Measurements from ENCODE around the gene SASH1.
A peak's percentile ranks its signal among the peaks of the same experiment; 100 is the strongest.

SASH1 gene

GRCh38 chr6:148328876-148329555 lies 13.6 kb upstream of the SASH1 start:
- Histone ChIP-seq H3K9ac (ENCODE audit: low read length in 2 of 2) (no peak overlapping the region), H3K4me3 (ENCODE audit: low read length in 2 of 2) (no peak overlapping the region), H3K4me1 (ENCODE audit: control insufficient read depth, insufficient read depth, low read length) (no peaks in the 10 kb centered on the region), H3K36me3 (ENCODE audit: control insufficient read depth in 2 of 2, insufficient read depth in 2 of 2, low read length in 2 of 2) (no peaks in the 10 kb centered on the region), H3K9me3 (ENCODE audit: control insufficient read depth in 2 of 2, low read length in 2 of 2) (no peaks in the 10 kb centered on the region), H3K27me3 (ENCODE audit: control insufficient read depth in 1 of 2, insufficient read depth in 2 of 2, low read length in 2 of 2) (no peaks in the 10 kb centered on the region), H3K27ac (ENCODE audit: low read length) (no peak overlapping the region)

DNA sequence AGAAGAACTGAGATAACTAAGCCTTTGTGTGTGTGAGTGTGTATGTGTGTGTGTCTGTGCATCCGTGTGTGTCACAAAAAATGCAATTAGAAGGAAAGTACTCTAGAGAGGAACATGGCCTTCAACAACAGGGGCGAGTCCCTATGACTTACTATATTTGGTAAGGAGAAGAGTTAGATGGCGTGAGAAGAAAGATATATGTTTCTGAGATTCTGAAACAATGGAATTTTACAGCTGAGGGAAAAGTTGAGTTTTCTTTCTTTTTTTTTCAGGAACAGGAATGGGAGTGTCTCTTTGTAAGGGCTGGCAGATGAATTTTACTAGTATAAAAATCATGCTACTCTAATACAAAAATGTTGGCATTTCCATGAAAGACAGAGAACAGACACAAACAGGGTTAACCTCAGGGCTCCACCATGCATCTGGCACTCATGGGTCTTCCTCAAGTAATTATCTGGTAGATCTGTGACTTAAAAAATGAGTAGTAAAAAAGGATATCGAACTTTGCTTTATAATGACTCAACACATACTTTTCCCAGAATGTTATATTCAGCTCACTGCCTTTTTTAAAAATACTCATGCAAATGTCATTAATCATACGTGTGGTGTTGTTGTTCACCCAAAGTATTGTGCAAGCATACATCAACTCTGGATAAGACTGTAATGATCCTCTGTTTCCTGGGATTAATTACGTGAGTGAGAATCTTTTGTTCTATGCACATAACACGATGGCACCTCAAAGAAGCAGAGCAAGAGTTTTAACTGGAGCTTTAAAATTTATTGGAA lies 12.8 kb upstream of the SASH1 start:
- Histone ChIP-seq H3K27ac (ENCODE audit: low read length) (no peak overlapping the region), H3K9ac (ENCODE audit: low read length in 2 of 2) (no peak overlapping the region)

DNA sequence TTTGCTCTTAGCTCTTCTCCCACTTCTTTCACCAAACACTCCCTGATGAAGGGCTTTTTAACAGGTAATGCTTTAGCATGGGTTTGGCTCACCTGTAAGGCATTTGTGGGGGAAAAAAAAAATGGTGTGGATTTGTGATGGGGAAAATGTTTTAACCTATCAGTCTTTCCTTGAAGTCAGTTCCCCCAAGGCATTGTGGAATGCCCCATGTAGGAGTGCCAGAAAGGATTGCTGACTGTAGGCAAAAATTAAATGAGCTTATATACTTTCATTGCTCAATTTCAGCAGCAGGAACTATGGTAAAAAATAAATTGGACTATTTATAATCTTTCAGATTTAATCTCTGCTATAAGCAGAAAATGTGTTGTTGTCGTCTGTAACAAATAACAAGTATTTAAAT lies 10.6 kb upstream of the SASH1 start:
- H3K36me3 ChIP-seq (ENCODE audit: control insufficient read depth in 2 of 2, insufficient read depth in 2 of 2, low read length in 2 of 2), result no peaks in the 10 kb centered on the region
- H3K27ac ChIP-seq (ENCODE audit: low read length), result no peak overlapping the region
- H3K27me3 ChIP-seq (ENCODE audit: control insufficient read depth in 1 of 2, insufficient read depth in 2 of 2, low read length in 2 of 2), result no peaks in the 10 kb centered on the region
- no peak overlapping the region for H3K4me3 ChIP-seq (ENCODE audit: low read length in 2 of 2)
- no peaks in the 10 kb centered on the region for H3K9me3 ChIP-seq (ENCODE audit: control insufficient read depth in 2 of 2, low read length in 2 of 2)
- no peak overlapping the region for H3K9ac ChIP-seq (ENCODE audit: low read length in 2 of 2)
- H3K4me1 ChIP-seq (ENCODE audit: control insufficient read depth, insufficient read depth, low read length), result no peaks in the 10 kb centered on the region

More for the DNA sequence above, 12.8 kb upstream of the SASH1 start:
- no peaks in the 10 kb centered on the region for H3K9me3 ChIP-seq (ENCODE audit: control insufficient read depth in 2 of 2, low read length in 2 of 2)
- no peaks in the 10 kb centered on the region for H3K27me3 ChIP-seq (ENCODE audit: control insufficient read depth in 1 of 2, insufficient read depth in 2 of 2, low read length in 2 of 2)
- H3K36me3 ChIP-seq (ENCODE audit: control insufficient read depth in 2 of 2, insufficient read depth in 2 of 2, low read length in 2 of 2), result no peaks in the 10 kb centered on the region
- H3K4me1 ChIP-seq (ENCODE audit: control insufficient read depth, insufficient read depth, low read length), result no peaks in the 10 kb centered on the region
- no peak overlapping the region for H3K4me3 ChIP-seq (ENCODE audit: low read length in 2 of 2)

DNA sequence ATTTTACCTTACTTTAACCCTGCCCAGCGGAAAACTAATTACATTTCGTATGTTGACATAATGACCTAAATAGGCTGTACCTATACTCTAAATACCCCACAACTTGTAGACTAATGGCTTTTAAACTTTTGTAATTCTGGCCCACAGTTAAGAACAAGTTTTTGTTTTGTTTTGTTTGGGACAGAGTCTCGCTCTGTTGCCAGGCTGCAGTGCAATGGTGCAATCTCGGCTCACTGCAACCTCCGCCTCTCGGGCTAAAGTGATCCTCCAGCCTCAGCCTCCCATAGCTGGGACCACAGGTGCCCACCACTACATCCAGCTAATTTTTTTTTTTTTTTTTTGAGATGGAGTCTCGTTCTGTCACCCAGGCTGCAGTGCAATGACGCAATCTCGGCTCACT lies 5.7 kb upstream of the SASH1 start:
- H3K27ac ChIP-seq (ENCODE audit: low read length), result no peak overlapping the region
- H3K4me3 ChIP-seq (ENCODE audit: low read length in 2 of 2), result no peak overlapping the region
- no peaks in the 10 kb centered on the region for H3K9me3 ChIP-seq (ENCODE audit: control insufficient read depth in 2 of 2, low read length in 2 of 2)
- no peaks in the 10 kb centered on the region for H3K36me3 ChIP-seq (ENCODE audit: control insufficient read depth in 2 of 2, insufficient read depth in 2 of 2, low read length in 2 of 2)
- no peak overlapping the region for H3K9ac ChIP-seq (ENCODE audit: low read length in 2 of 2)
- H3K27me3 ChIP-seq (ENCODE audit: control insufficient read depth in 1 of 2, insufficient read depth in 2 of 2, low read length in 2 of 2), result no peaks in the 10 kb centered on the region
- H3K4me1 ChIP-seq (ENCODE audit: control insufficient read depth, insufficient read depth, low read length), result peaks cover under 1% of the 10 kb centered on the region

- H3K36me3 ChIP-seq (ENCODE audit: control insufficient read depth in 2 of 2, insufficient read depth in 2 of 2, low read length in 2 of 2), result no peaks in the 10 kb centered on the region
- H3K9me3 ChIP-seq (ENCODE audit: control insufficient read depth in 2 of 2, low read length in 2 of 2), result no peaks in the 10 kb centered on the region
- no peak overlapping the region for H3K4me3 ChIP-seq (ENCODE audit: low read length in 2 of 2)
- H3K4me1 ChIP-seq (ENCODE audit: control insufficient read depth, insufficient read depth, low read length), result peaks cover 8% of the 10 kb centered on the region
- H3K9ac ChIP-seq (ENCODE audit: low read length in 2 of 2), result no peak overlapping the region
- no peak overlapping the region for H3K27ac ChIP-seq (ENCODE audit: low read length)
- H3K27me3 ChIP-seq (ENCODE audit: control insufficient read depth in 1 of 2, insufficient read depth in 2 of 2, low read length in 2 of 2), result no peaks in the 10 kb centered on the region
Measured at GRCh38 chr6:148339766-148340165, 2.9 kb upstream of the SASH1 start.

DNA sequence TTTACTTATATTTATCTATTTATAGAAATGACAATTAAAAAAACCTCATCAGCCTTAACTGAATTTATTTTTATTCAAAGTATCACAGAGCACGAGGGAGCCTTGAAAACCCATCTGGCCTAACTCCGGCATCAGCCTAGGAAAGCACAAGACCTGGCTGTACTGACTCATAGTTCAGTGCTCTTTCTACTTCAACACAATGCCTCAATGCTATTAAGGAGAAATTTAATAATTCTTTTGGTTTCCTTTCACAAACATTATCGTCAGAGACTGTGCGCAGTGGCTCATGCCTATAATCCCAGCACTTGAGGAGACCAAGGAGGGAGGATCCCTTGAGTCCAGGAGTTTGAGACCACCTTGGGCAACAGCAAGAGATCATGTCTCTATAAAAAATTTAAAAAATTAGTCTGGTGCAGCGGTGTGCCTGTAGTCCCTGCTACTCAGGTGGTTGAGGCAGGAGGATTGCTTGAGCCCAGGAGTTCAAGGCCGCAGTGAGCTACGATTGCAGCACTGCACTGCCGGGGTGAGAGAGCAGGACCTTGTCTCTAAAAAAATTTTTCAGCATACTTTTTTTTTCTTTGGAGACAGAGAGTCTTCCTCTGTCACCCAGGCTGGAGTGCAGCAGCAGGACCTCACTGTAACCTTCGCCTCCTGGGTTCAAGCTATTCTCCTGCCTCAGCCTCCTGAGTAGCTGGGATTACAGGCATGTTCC lies 1.9 kb upstream of the SASH1 start:
- Histone ChIP-seq H3K4me1 (ENCODE audit: control insufficient read depth, insufficient read depth, low read length) (peaks cover 10% of the 10 kb centered on the region), H3K27ac (ENCODE audit: low read length) (no peak overlapping the region)

DNA sequence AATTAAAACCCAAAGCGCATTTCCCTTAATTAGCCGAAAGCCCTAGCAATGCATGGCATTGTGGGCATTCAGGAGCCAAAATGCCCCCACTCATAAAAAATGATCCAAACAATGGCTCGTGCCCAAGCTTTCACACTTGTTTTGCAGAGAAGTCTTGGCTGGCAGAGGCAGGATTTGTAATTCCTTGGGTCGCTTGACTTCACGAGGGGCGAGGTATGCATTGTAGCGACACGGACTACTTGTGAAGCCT lies 613 bp upstream of the SASH1 start:
- Histone ChIP-seq H3K27me3 (ENCODE audit: control insufficient read depth in 1 of 2, insufficient read depth in 2 of 2, low read length in 2 of 2) (no peaks in the 10 kb centered on the region), H3K9ac (ENCODE audit: low read length in 2 of 2) (peak overlapping the region; percentile 74 to 91), H3K27ac (ENCODE audit: low read length) (peak overlapping the region; percentile 84), H3K4me3 (ENCODE audit: low read length in 2 of 2) (peak overlapping the region; percentile 86 to 89), H3K9me3 (ENCODE audit: control insufficient read depth in 2 of 2, low read length in 2 of 2) (no peaks in the 10 kb centered on the region), H3K36me3 (ENCODE audit: control insufficient read depth in 2 of 2, insufficient read depth in 2 of 2, low read length in 2 of 2) (no peaks in the 10 kb centered on the region), H3K4me1 (ENCODE audit: control insufficient read depth, insufficient read depth, low read length) (peaks cover 10% of the 10 kb centered on the region)

More for the DNA sequence above, 1.9 kb upstream of the SASH1 start:
- Histone ChIP-seq H3K36me3 (ENCODE audit: control insufficient read depth in 2 of 2, insufficient read depth in 2 of 2, low read length in 2 of 2) (no peaks in the 10 kb centered on the region), H3K9me3 (ENCODE audit: control insufficient read depth in 2 of 2, low read length in 2 of 2) (no peaks in the 10 kb centered on the region), H3K27me3 (ENCODE audit: control insufficient read depth in 1 of 2, insufficient read depth in 2 of 2, low read length in 2 of 2) (no peaks in the 10 kb centered on the region), H3K4me3 (ENCODE audit: low read length in 2 of 2) (no peak overlapping the region), H3K9ac (ENCODE audit: low read length in 2 of 2) (no peak overlapping the region)

- Histone ChIP-seq H3K27ac (ENCODE audit: low read length) (no peak overlapping the region), H3K9me3 (ENCODE audit: control insufficient read depth in 2 of 2, low read length in 2 of 2) (no peaks in the 10 kb centered on the region), H3K4me3 (ENCODE audit: low read length in 2 of 2) (peak overlapping the region; percentile 83 to 86), H3K27me3 (ENCODE audit: control insufficient read depth in 1 of 2, insufficient read depth in 2 of 2, low read length in 2 of 2) (no peaks in the 10 kb centered on the region), H3K4me1 (ENCODE audit: control insufficient read depth, insufficient read depth, low read length) (peaks cover 10% of the 10 kb centered on the region), H3K36me3 (ENCODE audit: control insufficient read depth in 2 of 2, insufficient read depth in 2 of 2, low read length in 2 of 2) (no peaks in the 10 kb centered on the region), H3K9ac (ENCODE audit: low read length in 2 of 2) (peak overlapping the region; percentile 82 to 86)
Measured at GRCh38 chr6:148343047-148343782, 577 bp downstream of the SASH1 start.

GRCh38 chr6:148345176-148345575 lies 2.5 kb downstream of the SASH1 start:
- Histone ChIP-seq H3K9ac (ENCODE audit: low read length in 2 of 2) (peak overlapping the region in 1 of 2 donors; percentile 42), H3K27me3 (ENCODE audit: control insufficient read depth in 1 of 2, insufficient read depth in 2 of 2, low read length in 2 of 2) (no peaks in the 10 kb centered on the region), H3K27ac (ENCODE audit: low read length) (no peak overlapping the region), H3K9me3 (ENCODE audit: control insufficient read depth in 2 of 2, low read length in 2 of 2) (no peaks in the 10 kb centered on the region), H3K36me3 (ENCODE audit: control insufficient read depth in 2 of 2, insufficient read depth in 2 of 2, low read length in 2 of 2) (no peaks in the 10 kb centered on the region), H3K4me1 (ENCODE audit: control insufficient read depth, insufficient read depth, low read length) (peaks cover 10% of the 10 kb centered on the region), H3K4me3 (ENCODE audit: low read length in 2 of 2) (peak overlapping the region; percentile 29 to 43)

DNA sequence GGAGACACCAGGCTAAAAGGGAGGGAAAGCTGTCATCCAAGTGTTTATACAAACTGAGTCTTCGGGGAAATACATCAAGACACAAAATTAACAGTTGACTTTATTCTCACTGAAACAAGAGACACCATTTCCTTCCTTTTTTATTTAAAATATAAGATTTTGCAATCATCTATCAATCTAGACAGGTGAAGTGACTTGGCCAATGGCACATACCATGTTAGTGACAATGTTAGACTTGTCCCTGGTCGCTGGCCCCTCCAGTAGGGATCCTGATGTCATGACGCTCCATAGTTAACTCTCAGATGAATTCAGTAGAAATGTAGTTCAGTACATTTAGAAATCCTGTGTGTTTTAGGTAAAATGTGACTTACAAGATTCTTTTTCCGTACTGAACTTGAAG lies 2.9 kb downstream of the SASH1 start:
- Histone ChIP-seq H3K27me3 (ENCODE audit: control insufficient read depth in 1 of 2, insufficient read depth in 2 of 2, low read length in 2 of 2) (no peaks in the 10 kb centered on the region), H3K9me3 (ENCODE audit: control insufficient read depth in 2 of 2, low read length in 2 of 2) (no peaks in the 10 kb centered on the region), H3K36me3 (ENCODE audit: control insufficient read depth in 2 of 2, insufficient read depth in 2 of 2, low read length in 2 of 2) (no peaks in the 10 kb centered on the region), H3K4me3 (ENCODE audit: low read length in 2 of 2) (peak overlapping the region in 1 of 2 donors; percentile 29), H3K9ac (ENCODE audit: low read length in 2 of 2) (no peak overlapping the region), H3K4me1 (ENCODE audit: control insufficient read depth, insufficient read depth, low read length) (peaks cover 10% of the 10 kb centered on the region), H3K27ac (ENCODE audit: low read length) (no peak overlapping the region)
